ENCODE results near the gene RETREG2. TPM values are rescaled to one million over a fixed set of nuclear protein-coding genes. Genes with fewer than 3 reads are reported as not detected.
A peak's percentile ranks its signal among the peaks of the same experiment; 100 is the strongest.

Gene RETREG2
- total RNA-seq, 1 experiment from 2014 or later: 69.7 TPM

DNA sequence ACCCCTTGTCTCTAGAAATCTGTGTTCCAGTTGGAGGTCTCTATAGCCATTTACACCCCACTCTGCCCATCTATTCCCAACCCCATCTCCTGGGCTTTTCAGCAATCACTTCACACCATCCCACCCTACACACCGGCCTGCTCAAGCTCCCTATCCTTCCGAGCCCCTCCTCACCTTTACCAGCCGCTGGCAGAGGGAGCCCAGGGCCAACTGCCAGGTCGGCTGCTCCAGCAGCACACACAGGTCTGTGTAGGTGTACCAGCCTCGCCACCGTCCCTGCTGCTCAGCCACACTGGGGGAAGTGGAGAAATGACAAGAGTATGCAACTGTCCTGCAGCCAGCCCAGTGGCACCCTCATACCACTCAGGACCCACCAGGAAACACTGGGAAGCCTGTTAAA is 4.9 kb upstream of the RETREG2 start:
- H3K36me3 Mint-ChIP-seq (ENCODE audit: insufficient read depth, unreplicated experiment): peaks cover 41% of the 10 kb centered on the region
- H3K4me3 Mint-ChIP-seq (ENCODE audit: low read depth, unreplicated experiment): no peak overlapping the region
- no TSS peak for BruUV-seq (replicated peaks)
- no peak for DNase-seq
- intact Hi-C loops (cut with micrococcal nuclease; ENCODE audit: unreplicated experiment): no loop called here
- CTCF ChIA-PET: no interaction called here
- H3K9me3 Mint-ChIP-seq (ENCODE audit: low read depth, unreplicated experiment): no peaks in the 10 kb centered on the region
- H3K4me1 Mint-ChIP-seq (ENCODE audit: low read depth, unreplicated experiment): peaks cover 19% of the 10 kb centered on the region
- H3K27ac Mint-ChIP-seq (ENCODE audit: unreplicated experiment): no peak overlapping the region
- no peak for TF ChIP-seq CTCF (IDR thresholded peaks at IDR 0.05; ENCODE audit: unreplicated experiment)
- H3K27me3 Mint-ChIP-seq (ENCODE audit: unreplicated experiment): no peaks in the 10 kb centered on the region

GRCh38 chr2:219174146-219174545 is 3.9 kb upstream of the RETREG2 start:
- peak overlapping the region; percentile 16 for H3K4me3 Mint-ChIP-seq (ENCODE audit: low read depth, unreplicated experiment)
- DNase-seq: no peak
- CTCF ChIA-PET: no interaction called here
- no peaks in the 10 kb centered on the region for H3K9me3 Mint-ChIP-seq (ENCODE audit: low read depth, unreplicated experiment)
- peaks cover 27% of the 10 kb centered on the region for H3K4me1 Mint-ChIP-seq (ENCODE audit: low read depth, unreplicated experiment)
- no peaks in the 10 kb centered on the region for H3K27me3 Mint-ChIP-seq (ENCODE audit: unreplicated experiment)
- no TSS peak for BruUV-seq (replicated peaks)
- peaks cover 50% of the 10 kb centered on the region for H3K36me3 Mint-ChIP-seq (ENCODE audit: insufficient read depth, unreplicated experiment)
- TF ChIP-seq CTCF (IDR thresholded peaks at IDR 0.05; ENCODE audit: unreplicated experiment): no peak
- intact Hi-C loops (cut with micrococcal nuclease; ENCODE audit: unreplicated experiment): no loop called here
- H3K27ac Mint-ChIP-seq (ENCODE audit: unreplicated experiment): no peak overlapping the region

- Mint-ChIP-seq H3K9me3 (ENCODE audit: low read depth, unreplicated experiment) (no peaks in the 10 kb centered on the region), H3K4me3 (ENCODE audit: low read depth, unreplicated experiment) (peak overlapping the region; percentile 16), H3K4me1 (ENCODE audit: low read depth, unreplicated experiment) (peaks cover 30% of the 10 kb centered on the region), H3K27ac (ENCODE audit: unreplicated experiment) (no peak overlapping the region), H3K27me3 (ENCODE audit: unreplicated experiment) (no peaks in the 10 kb centered on the region), H3K36me3 (ENCODE audit: insufficient read depth, unreplicated experiment) (peaks cover 51% of the 10 kb centered on the region)
- DNase-seq: no peak
- CTCF ChIA-PET: interaction anchor here (0.7 kb wide), 1 partner anchor 50 kb away, joined by 4 read pairs; no protein-coding TSS in a partner anchor
- no TSS peak for BruUV-seq (replicated peaks)
- TF ChIP-seq CTCF (IDR thresholded peaks at IDR 0.05; ENCODE audit: unreplicated experiment): no peak
- intact Hi-C loops (cut with micrococcal nuclease; ENCODE audit: unreplicated experiment): loop anchor here (5.0 kb wide), 1 partner anchor 122 kb away; no protein-coding TSS in a partner anchor
These were observed 3.3 kb upstream of the RETREG2 start for GRCh38 chr2:219174801-219175200.

DNA sequence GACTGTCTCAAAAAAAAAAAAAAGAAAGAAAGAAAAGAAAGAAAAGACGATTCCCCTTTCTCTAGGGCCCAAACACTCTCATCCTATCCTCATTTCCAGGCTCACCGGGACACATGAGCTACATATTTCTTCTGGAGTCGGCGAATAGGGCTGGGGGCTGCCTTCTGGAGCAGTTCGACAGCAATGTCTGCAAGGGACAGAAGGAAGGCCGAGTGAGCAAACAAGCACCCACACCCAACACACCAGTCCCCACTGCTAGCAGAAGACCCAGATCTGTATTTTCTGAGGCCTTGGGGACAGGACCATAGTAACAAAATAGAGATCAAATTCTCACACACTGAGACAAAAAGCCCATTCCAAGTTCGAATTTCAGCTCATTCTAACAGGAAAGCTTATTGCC is 2.6 kb upstream of the RETREG2 start:
- CTCF ChIA-PET: interaction anchor here (0.6 to 1.7 kb wide), 8 partner anchors 23 to 120 kb away, joined by 3 to 9 read pairs (median 6); partner anchors contain the start of genes ANKZF1, ATG9A and ZFAND2B
- no TSS peak for BruUV-seq (replicated peaks)

More for the DNA sequence above, 2.6 kb upstream of the RETREG2 start:
- H3K36me3 Mint-ChIP-seq (ENCODE audit: insufficient read depth, unreplicated experiment): peaks cover 51% of the 10 kb centered on the region
- no peak for TF ChIP-seq CTCF (IDR thresholded peaks at IDR 0.05; ENCODE audit: unreplicated experiment)
- H3K4me3 Mint-ChIP-seq (ENCODE audit: low read depth, unreplicated experiment): peak overlapping the region; percentile 98
- intact Hi-C loops (cut with micrococcal nuclease; ENCODE audit: unreplicated experiment): loop anchor here (5.0 kb wide), 1 partner anchor 122 kb away; no protein-coding TSS in a partner anchor
- no peak for DNase-seq
- no peaks in the 10 kb centered on the region for H3K27me3 Mint-ChIP-seq (ENCODE audit: unreplicated experiment)
- no peak overlapping the region for H3K27ac Mint-ChIP-seq (ENCODE audit: unreplicated experiment)
- H3K9me3 Mint-ChIP-seq (ENCODE audit: low read depth, unreplicated experiment): no peaks in the 10 kb centered on the region
- peaks cover 30% of the 10 kb centered on the region for H3K4me1 Mint-ChIP-seq (ENCODE audit: low read depth, unreplicated experiment)

Data from Calu3 (cell line).